NT2/D1 (cell line): ENCODE data around the gene PADI2.

ENCODE experiments used
- DNase-seq: peaks from one replicate; pipeline ENCODE4 v3.0.0-alpha.2; 2011; ENCODE audit warnings: low read depth, low spot score
- H3K27me3 ChIP-seq: 2 replicates; pipeline ENCODE4 v1.6.0; 2011; ENCODE audit warnings: mild to moderate bottlenecking; ENCODE audit not compliant: insufficient read length, insufficient read depth
- H3K36me3 ChIP-seq: 2 replicates; pipeline ENCODE4 v1.6.1; 2011; ENCODE audit warnings: mild to moderate bottlenecking, low read length, mixed read lengths; ENCODE audit not compliant: insufficient read depth, insufficient read length
- H3K4me1 ChIP-seq: 2 replicates; pipeline ENCODE4 v1.5.1; 2011; ENCODE audit not compliant: insufficient read depth, insufficient read length
- H3K4me3 ChIP-seq: 2 replicates; pipeline ENCODE4 v1.5.1; 2011; ENCODE audit warnings: low read depth; ENCODE audit not compliant: insufficient read length
- H3K9ac ChIP-seq: 2 replicates; pipeline ENCODE4 v1.6.0; 2011; ENCODE audit warnings: low read depth; ENCODE audit not compliant: insufficient read length
- H3K9me3 ChIP-seq: 2 replicates; pipeline ENCODE4 v1.5.1; 2011; ENCODE audit warnings: mild to moderate bottlenecking, low read length; ENCODE audit not compliant: insufficient read depth
- SUZ12 ChIP-seq: IDR thresholded peaks from 2 replicates; pipeline ENCODE4 v1.6.1; 2011; ENCODE audit not compliant: insufficient read length, insufficient read depth; ENCODE audit errors: extremely low read depth
- YY1 ChIP-seq: IDR thresholded peaks from 2 replicates; pipeline ENCODE4 v1.6.1; 2011; ENCODE audit not compliant: insufficient read length, insufficient read depth
- ZNF274 ChIP-seq: IDR thresholded peaks from 2 replicates; pipeline ENCODE4 v1.6.1; 2011; ENCODE audit warnings: mild to moderate bottlenecking, low read depth, low read length

The PADI2 gene

GRCh38 chr1:17110555-17110926 is 8.7 kb downstream of the PADI2 start:
- peaks cover 7% of the 10 kb centered on the region for H3K4me1 ChIP-seq
- H3K9me3 ChIP-seq: no peaks in the 10 kb centered on the region
- H3K27me3 ChIP-seq: no peaks in the 10 kb centered on the region
- no peaks in the 10 kb centered on the region for H3K36me3 ChIP-seq
- H3K4me3 ChIP-seq: no peak overlapping the region
- no peak overlapping the region for H3K9ac ChIP-seq
- TF ChIP-seq SUZ12 (no peak), YY1 (no peak), ZNF274 (no peak)
- no peak for DNase-seq

GRCh38 chr1:17109892-17110554 is 9.2 kb downstream of the PADI2 start:
- Histone ChIP-seq H3K4me3 (no peak overlapping the region), H3K27me3 (no peaks in the 10 kb centered on the region), H3K36me3 (no peaks in the 10 kb centered on the region), H3K9me3 (no peaks in the 10 kb centered on the region), H3K4me1 (peaks cover 7% of the 10 kb centered on the region), H3K9ac (no peak overlapping the region)
- DNase-seq: no peak
- no peak for TF ChIP-seq ZNF274
- no peak for TF ChIP-seq SUZ12
- TF ChIP-seq YY1: no peak

- Histone ChIP-seq H3K36me3 (no peaks in the 10 kb centered on the region), H3K9me3 (no peaks in the 10 kb centered on the region), H3K27me3 (no peaks in the 10 kb centered on the region), H3K4me1 (peaks cover 7% of the 10 kb centered on the region), H3K4me3 (no peak overlapping the region), H3K9ac (no peak overlapping the region)
- no peak for DNase-seq
- TF ChIP-seq YY1: no peak
- TF ChIP-seq SUZ12: no peak
- TF ChIP-seq ZNF274: no peak
Observed at GRCh38 chr1:17108786-17109185, 10.5 kb downstream of the PADI2 start.

- Histone ChIP-seq H3K9me3 (no peaks in the 10 kb centered on the region), H3K4me1 (peaks cover 7% of the 10 kb centered on the region)
Observed at GRCh38 chr1:17108360-17108759, 10.9 kb downstream of the PADI2 start.

GRCh38 chr1:17104782-17105181 is 14.5 kb downstream of the PADI2 start:
- TF ChIP-seq YY1: no peak
- no peak for TF ChIP-seq SUZ12
- no peak for TF ChIP-seq ZNF274
- H3K9ac ChIP-seq: no peak overlapping the region
- no peak for DNase-seq
- no peaks in the 10 kb centered on the region for H3K27me3 ChIP-seq
- no peak overlapping the region for H3K4me3 ChIP-seq
- peaks cover 3% of the 10 kb centered on the region for H3K4me1 ChIP-seq
- no peaks in the 10 kb centered on the region for H3K36me3 ChIP-seq
- H3K9me3 ChIP-seq: no peaks in the 10 kb centered on the region

More at GRCh38 chr1:17108360-17108759, 10.9 kb downstream of the PADI2 start:
- TF ChIP-seq SUZ12 (no peak), YY1 (no peak), ZNF274 (no peak)
- DNase-seq: no peak
- Histone ChIP-seq H3K27me3 (no peaks in the 10 kb centered on the region), H3K36me3 (no peaks in the 10 kb centered on the region), H3K4me3 (no peak overlapping the region), H3K9ac (no peak overlapping the region)

GRCh38 chr1:17102232-17102631 is 17.0 kb downstream of the PADI2 start:
- H3K27me3 ChIP-seq: no peaks in the 10 kb centered on the region
- no peak for DNase-seq

GRCh38 chr1:17101261-17101660 is 18.0 kb downstream of the PADI2 start:
- TF ChIP-seq YY1: no peak
- TF ChIP-seq SUZ12: no peak
- TF ChIP-seq ZNF274: no peak
- H3K9ac ChIP-seq: no peak overlapping the region
- H3K4me3 ChIP-seq: no peak overlapping the region
- H3K36me3 ChIP-seq: no peaks in the 10 kb centered on the region
- no peak for DNase-seq
- H3K9me3 ChIP-seq: no peaks in the 10 kb centered on the region
- peaks cover 10% of the 10 kb centered on the region for H3K4me1 ChIP-seq
- no peaks in the 10 kb centered on the region for H3K27me3 ChIP-seq

More at GRCh38 chr1:17102232-17102631, 17.0 kb downstream of the PADI2 start:
- Histone ChIP-seq H3K9ac (no peak overlapping the region), H3K9me3 (no peaks in the 10 kb centered on the region), H3K4me3 (no peak overlapping the region), H3K36me3 (no peaks in the 10 kb centered on the region), H3K4me1 (peaks cover 6% of the 10 kb centered on the region)
- TF ChIP-seq SUZ12 (no peak), ZNF274 (no peak), YY1 (no peak)
